Activated CD8-positive, alpha-beta T cell treated with anti-CD3 and anti-CD28 coated beads, Interleukin-2, amount 10 ng/mL, durations not matched to agents 7 days and 5 days (primary cell): ENCODE measurements around the gene SLC35E3. TPM values are rescaled to one million over a fixed set of nuclear protein-coding genes. Genes with fewer than 3 reads are reported as not detected.

Experiments used
- ATAC-seq: fragments of 150-1000 bp; cut with Tn5 transposase; one replicate; pipeline ENCODE4 v1.10.0; 2021; ENCODE audit warnings: moderate library complexity
- CTCF ChIA-PET: fragments of 350-600 bp; sonication (Branson Sonifier 250); formaldehyde crosslinking; loops from one replicate; lab custom pipeline; 2021; ENCODE audit warnings: antibody characterized with exemption; lab: Charles Lee
- POLR2A ChIA-PET: fragments of 350-600 bp; sonication (Branson Sonifier 250); formaldehyde crosslinking; loops from one replicate; lab custom pipeline; 2021; ENCODE audit warnings: antibody characterized with exemption; lab: Charles Lee
- DNase-seq: peaks from one replicate; pipeline ENCODE4 v3.0.0-alpha.2; 2020
- H3K27ac Mint-ChIP-seq: one replicate; pipeline ENCODE4 v1.8.0; 2021; ENCODE audit warnings: mild to moderate bottlenecking, mixed read lengths
- H3K27me3 Mint-ChIP-seq: one replicate; pipeline ENCODE4 v1.8.0; 2021; ENCODE audit warnings: low read depth, mixed read lengths
- H3K36me3 Mint-ChIP-seq: one replicate; pipeline ENCODE4 v1.8.0; 2021; ENCODE audit warnings: low read depth, mixed read lengths
- H3K4me1 Mint-ChIP-seq: one replicate; pipeline ENCODE4 v1.8.0; 2021; ENCODE audit warnings: low read depth, mixed read lengths
- H3K4me3 Mint-ChIP-seq: one replicate; pipeline ENCODE4 v1.8.0; 2021; ENCODE audit warnings: mild to moderate bottlenecking, mixed read lengths
- H3K9me3 Mint-ChIP-seq: one replicate; pipeline ENCODE4 v1.8.0; 2022; ENCODE audit warnings: mixed read lengths; ENCODE audit not compliant: insufficient read depth
- total RNA-seq, 2 experiments: library from RNA; stranded (reverse); gene quantifications; one replicate each; pipeline ENCODE4 v1.2.3, GENCODE V29; 2021

The SLC35E3 gene
- total RNA-seq, result 1 to 10 TPM; 9.6 to 9.8 TPM

- peak within 1 kb of the TSS; percentile 98 for H3K4me3 Mint-ChIP-seq
- ChIA-PET CTCF (interaction anchor here (1.0 to 3.8 kb wide), 3 partner anchors 10 to 61 kb away, joined by 3 to 22 read pairs (median 5); partner anchors contain the start of gene MDM2), POLR2A (interaction anchor here (0.6 to 2.7 kb wide), 10 partner anchors 15 to 414 kb away, joined by 3 to 42 read pairs (median 3); partner anchors contain the start of genes MDM1, MDM2 and RAP1B)
- peaks cover 30% of the 10 kb centered on the region for H3K36me3 Mint-ChIP-seq
- no peaks in the 10 kb centered on the region for H3K9me3 Mint-ChIP-seq
- peaks cover 42% of the 10 kb centered on the region for H3K4me1 Mint-ChIP-seq
- H3K27ac Mint-ChIP-seq, result peak within 1 kb of the TSS; percentile 91
- DNase-seq (peak; percentile 96), ATAC-seq (peak; percentile 99)
- no peaks in the 10 kb centered on the region for H3K27me3 Mint-ChIP-seq
Observed at GRCh38 chr12:68745904-68746571, at the start of gene SLC35E3. SLC35E3 (plus strand) TSS chr12:68746176; CDS start chr12:68746378, 202 bp downstream.

GRCh38 chr12:68699486-68699885 is 46.5 kb upstream of the SLC35E3 start:
- DNase-seq, result no peak
- Mint-ChIP-seq H3K9me3 (no peaks in the 10 kb centered on the region), H3K36me3 (peaks cover 47% of the 10 kb centered on the region), H3K27me3 (no peaks in the 10 kb centered on the region), H3K27ac (no peak overlapping the region), H3K4me3 (no peak overlapping the region), H3K4me1 (peaks cover 2% of the 10 kb centered on the region)
- no peak for ATAC-seq
- ChIA-PET POLR2A (no interaction called here), CTCF (interaction anchor here (0.7 to 1.0 kb wide), 2 partner anchors 11 to 476 kb away, joined by 3 read pairs; no protein-coding TSS in a partner anchor)

- Mint-ChIP-seq H3K4me3 (no peak overlapping the region), H3K36me3 (peaks cover 30% of the 10 kb centered on the region)
- POLR2A ChIA-PET, result no interaction called here
Observed at GRCh38 chr12:68727776-68728175, 18.2 kb upstream of the SLC35E3 start.

GRCh38 chr12:68733661-68734071 is 12.3 kb upstream of the SLC35E3 start:
- DNase-seq (no peak), ATAC-seq (no peak)
- Mint-ChIP-seq H3K9me3 (no peaks in the 10 kb centered on the region), H3K36me3 (peaks cover 43% of the 10 kb centered on the region), H3K27me3 (no peaks in the 10 kb centered on the region), H3K4me1 (peaks cover 2% of the 10 kb centered on the region), H3K27ac (no peak overlapping the region), H3K4me3 (no peak overlapping the region)
- POLR2A ChIA-PET, result interaction anchor here (1.0 kb wide), 1 partner anchor 400 kb away, joined by 4 read pairs; no protein-coding TSS in a partner anchor
- CTCF ChIA-PET, result no interaction called here

More at GRCh38 chr12:68727776-68728175, 18.2 kb upstream of the SLC35E3 start:
- ATAC-seq (no peak), DNase-seq (no peak)
- Mint-ChIP-seq H3K27ac (no peak overlapping the region), H3K4me1 (peaks cover 2% of the 10 kb centered on the region), H3K9me3 (no peaks in the 10 kb centered on the region), H3K27me3 (no peaks in the 10 kb centered on the region)
- CTCF ChIA-PET, result no interaction called here

GRCh38 chr12:68739891-68740290 is 6.1 kb upstream of the SLC35E3 start:
- Mint-ChIP-seq H3K9me3 (no peaks in the 10 kb centered on the region), H3K36me3 (peaks cover 39% of the 10 kb centered on the region), H3K4me1 (peaks cover 12% of the 10 kb centered on the region), H3K27me3 (no peaks in the 10 kb centered on the region), H3K4me3 (no peak overlapping the region), H3K27ac (no peak overlapping the region)
- POLR2A ChIA-PET, result no interaction called here
- CTCF ChIA-PET, result no interaction called here
- ATAC-seq (no peak), DNase-seq (no peak)

- no peaks in the 10 kb centered on the region for H3K9me3 Mint-ChIP-seq
- H3K36me3 Mint-ChIP-seq, result peaks cover 32% of the 10 kb centered on the region
- no peak for ATAC-seq
- H3K27ac Mint-ChIP-seq, result peak overlapping the region; percentile 81
- ChIA-PET CTCF (no interaction called here), POLR2A (no interaction called here)
- no peaks in the 10 kb centered on the region for H3K27me3 Mint-ChIP-seq
- DNase-seq, result no peak
- peaks cover 30% of the 10 kb centered on the region for H3K4me1 Mint-ChIP-seq
- H3K4me3 Mint-ChIP-seq, result no peak overlapping the region
Observed at GRCh38 chr12:68743356-68743755, 2.6 kb upstream of the SLC35E3 start.

GRCh38 chr12:68745376-68745903 is 536 bp upstream of the SLC35E3 start:
- no peaks in the 10 kb centered on the region for H3K9me3 Mint-ChIP-seq
- ChIA-PET CTCF (interaction anchor here (1.0 to 3.8 kb wide), 3 partner anchors 9 to 85 kb away, joined by 3 to 22 read pairs (median 3); partner anchors contain the start of gene MDM2), POLR2A (interaction anchor here (1.0 to 2.7 kb wide), 4 partner anchors 15 to 135 kb away, joined by 3 to 42 read pairs (median 4); partner anchors contain the start of genes MDM2 and RAP1B)
- DNase-seq, result no peak
- peaks cover 42% of the 10 kb centered on the region for H3K4me1 Mint-ChIP-seq
- H3K36me3 Mint-ChIP-seq, result peaks cover 25% of the 10 kb centered on the region
- H3K27ac Mint-ChIP-seq, result peak overlapping the region; percentile 91
- no peak for ATAC-seq
- peak overlapping the region; percentile 98 for H3K4me3 Mint-ChIP-seq
- H3K27me3 Mint-ChIP-seq, result no peaks in the 10 kb centered on the region

- H3K4me1 Mint-ChIP-seq, result peaks cover 42% of the 10 kb centered on the region
- CTCF ChIA-PET, result interaction anchor here (0.5 to 3.8 kb wide), 4 partner anchors 13 to 137 kb away, joined by 3 to 22 read pairs (median 4); partner anchors contain the start of gene MDM2
- peaks cover 28% of the 10 kb centered on the region for H3K36me3 Mint-ChIP-seq
Observed at GRCh38 chr12:68746572-68747180, 700 bp downstream of the SLC35E3 start.

GRCh38 chr12:68749443-68749842 is 3.5 kb downstream of the SLC35E3 start:
- ATAC-seq (no peak), DNase-seq (no peak)
- peaks cover 35% of the 10 kb centered on the region for H3K36me3 Mint-ChIP-seq
- no peaks in the 10 kb centered on the region for H3K27me3 Mint-ChIP-seq
- H3K27ac Mint-ChIP-seq, result no peak overlapping the region
- POLR2A ChIA-PET, result no interaction called here
- CTCF ChIA-PET, result interaction anchor here (0.6 kb wide), 1 partner anchor 432 kb away, joined by 3 read pairs; no protein-coding TSS in a partner anchor
- no peak overlapping the region for H3K4me3 Mint-ChIP-seq
- peaks cover 30% of the 10 kb centered on the region for H3K4me1 Mint-ChIP-seq
- no peaks in the 10 kb centered on the region for H3K9me3 Mint-ChIP-seq

More at GRCh38 chr12:68746572-68747180, 700 bp downstream of the SLC35E3 start:
- POLR2A ChIA-PET, result interaction anchor here (0.6 to 2.7 kb wide), 9 partner anchors 22 to 415 kb away, joined by 3 to 42 read pairs (median 3); partner anchors contain the start of genes MDM1 and MDM2
- peak; percentile 51 for DNase-seq
- Mint-ChIP-seq H3K9me3 (no peaks in the 10 kb centered on the region), H3K4me3 (peak overlapping the region; percentile 98), H3K27ac (peak overlapping the region; percentile 91), H3K27me3 (no peaks in the 10 kb centered on the region)
- peak; percentile 42 for ATAC-seq

- ChIA-PET CTCF (no interaction called here), POLR2A (no interaction called here)
- Mint-ChIP-seq H3K4me1 (peaks cover 30% of the 10 kb centered on the region), H3K36me3 (peaks cover 39% of the 10 kb centered on the region), H3K4me3 (no peak overlapping the region), H3K27me3 (no peaks in the 10 kb centered on the region), H3K9me3 (no peaks in the 10 kb centered on the region), H3K27ac (no peak overlapping the region)
- DNase-seq (no peak), ATAC-seq (no peak)
Observed at GRCh38 chr12:68749861-68750260, 3.9 kb downstream of the SLC35E3 start.

GRCh38 chr12:68750506-68750905 is 4.5 kb downstream of the SLC35E3 start:
- no peaks in the 10 kb centered on the region for H3K27me3 Mint-ChIP-seq
- POLR2A ChIA-PET, result no interaction called here
- no peak for DNase-seq

More at GRCh38 chr12:68750506-68750905, 4.5 kb downstream of the SLC35E3 start:
- no peak overlapping the region for H3K4me3 Mint-ChIP-seq
- CTCF ChIA-PET, result no interaction called here
- H3K36me3 Mint-ChIP-seq, result peaks cover 44% of the 10 kb centered on the region
- peaks cover 30% of the 10 kb centered on the region for H3K4me1 Mint-ChIP-seq
- no peaks in the 10 kb centered on the region for H3K9me3 Mint-ChIP-seq
- ATAC-seq, result no peak
- H3K27ac Mint-ChIP-seq, result no peak overlapping the region
